Subcutaneous abdominal adipose tissue (tissue), 5 donors: ENCODE results near the gene CNDP1.

Experiments used
- H3K27ac ChIP-seq: one replicate; pipeline ENCODE4 v1.7.0; 2013; ENCODE audit warnings: low read depth, mild to moderate bottlenecking, inconsistent platforms, low read length, moderate library complexity
- H3K27me3 ChIP-seq, 5 donors: one replicate each; pipeline ENCODE4 v1.7.0; 2013; ENCODE audit warnings: low read length in 5 of 5, inconsistent platforms in 1 of 5; ENCODE audit not compliant: control insufficient read depth in 5 of 5, insufficient read depth in 4 of 5
- H3K36me3 ChIP-seq, 5 donors: one replicate each; pipeline ENCODE4 v1.7.0; 2013; ENCODE audit warnings: low read length in 5 of 5; ENCODE audit not compliant: control insufficient read depth in 5 of 5, insufficient read depth in 5 of 5
- H3K4me1 ChIP-seq, 5 donors: one replicate each; pipeline ENCODE4 v1.7.0; 2013; ENCODE audit warnings: low read length in 5 of 5, mild to moderate bottlenecking in 3 of 5, moderate library complexity in 1 of 5; ENCODE audit not compliant: control insufficient read depth in 5 of 5, insufficient read depth in 5 of 5
- H3K4me3 ChIP-seq, 5 donors: one replicate each; pipeline ENCODE4 v1.7.0; 2013; ENCODE audit warnings: low read length in 5 of 5, low read depth in 1 of 5
- H3K9ac ChIP-seq, 5 donors: one replicate each; pipeline ENCODE4 v1.7.0; 2013; ENCODE audit warnings: low read length in 5 of 5, mild to moderate bottlenecking in 4 of 5, moderate library complexity in 3 of 5
- H3K9me3 ChIP-seq, 5 donors: one replicate each; pipeline ENCODE4 v1.7.0; 2013; ENCODE audit warnings: low read length in 5 of 5; ENCODE audit not compliant: control insufficient read depth in 5 of 5
- donor health status: healthy.
- donor health status: healthy.
- donor health status: healthy.
- donor health status: healthy.
- donor health status: healthy.

Gene CNDP1

DNA sequence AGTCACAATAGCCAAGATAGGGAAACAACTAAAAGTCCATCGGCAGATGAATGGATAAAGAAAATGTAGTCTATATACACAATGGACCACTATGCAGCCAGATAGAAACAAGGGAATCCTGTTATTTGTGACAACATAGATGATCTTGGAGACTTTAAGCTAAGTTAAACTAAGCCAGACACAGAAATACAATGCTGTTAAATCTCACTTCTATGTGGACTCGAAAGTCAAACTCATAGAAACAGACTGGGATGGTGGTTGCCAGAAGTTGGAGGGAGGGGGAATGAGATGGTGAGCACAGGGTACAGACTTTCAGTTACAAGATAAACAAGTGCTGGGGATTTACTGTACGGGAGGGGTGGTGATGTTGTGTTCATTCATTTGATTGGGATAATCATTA, 5.4 kb upstream of the CNDP1 start:
- H3K27ac ChIP-seq, result no peak overlapping the region

DNA sequence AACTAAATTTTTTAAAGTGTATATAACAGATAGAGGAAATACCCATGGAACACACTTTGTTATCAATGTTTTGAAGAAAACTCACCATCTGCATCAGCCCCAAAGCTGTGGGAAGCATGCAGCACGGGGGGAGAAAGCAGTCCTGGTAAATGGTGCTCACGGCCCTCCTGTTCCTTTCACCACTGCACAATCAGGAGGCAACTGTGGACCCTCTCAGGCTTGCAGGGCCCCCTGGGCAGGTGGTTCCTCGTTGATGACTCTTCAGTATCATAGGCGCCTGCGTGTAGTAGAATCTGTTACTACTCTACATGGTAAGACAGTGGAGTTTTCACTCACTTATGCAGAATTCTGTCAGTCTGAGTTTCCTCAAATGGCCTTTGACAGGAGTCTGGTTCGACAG, 4.9 kb upstream of the CNDP1 start:
- no peaks in the 10 kb centered on the region for H3K9me3 ChIP-seq
- H3K9ac ChIP-seq, result no peak overlapping the region
- H3K36me3 ChIP-seq, result no peaks in the 10 kb centered on the region
- no peak overlapping the region for H3K4me3 ChIP-seq
- peaks cover 0 to 3% (median 0%) of the 10 kb centered on the region in 5 donors for H3K27me3 ChIP-seq
- H3K4me1 ChIP-seq, result no peaks in the 10 kb centered on the region
- no peak overlapping the region for H3K27ac ChIP-seq

More for the DNA sequence above, 5.4 kb upstream of the CNDP1 start:
- Histone ChIP-seq H3K36me3 (no peaks in the 10 kb centered on the region), H3K4me3 (no peak overlapping the region), H3K27me3 (peaks cover 0 to 3% (median 0%) of the 10 kb centered on the region in 5 donors), H3K9ac (no peak overlapping the region), H3K9me3 (no peaks in the 10 kb centered on the region), H3K4me1 (peaks cover 0 to 1% (median 0%) of the 10 kb centered on the region in 5 donors)

GRCh38 chr18:74529811-74530583, 4.3 kb upstream of the CNDP1 start:
- Histone ChIP-seq H3K27me3 (peaks cover 0 to 3% (median 0%) of the 10 kb centered on the region in 5 donors), H3K4me1 (no peaks in the 10 kb centered on the region), H3K9me3 (no peaks in the 10 kb centered on the region), H3K36me3 (no peaks in the 10 kb centered on the region), H3K4me3 (no peak overlapping the region), H3K27ac (no peak overlapping the region), H3K9ac (no peak overlapping the region)

DNA sequence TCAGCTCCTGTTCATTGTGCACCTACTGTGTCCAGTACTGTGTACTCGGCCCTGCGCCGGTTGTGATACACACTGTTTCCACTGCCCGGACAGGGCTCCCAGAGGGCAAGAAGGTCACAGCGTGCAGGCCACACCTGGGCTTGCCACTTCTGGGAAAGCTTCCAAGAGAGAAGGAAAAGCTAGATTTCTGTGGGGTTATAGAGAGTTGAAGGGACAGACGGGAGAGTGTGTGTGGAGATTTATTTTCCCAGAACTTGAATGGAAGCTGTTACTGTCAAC, 3.8 kb upstream of the CNDP1 start:
- H3K9me3 ChIP-seq, result no peaks in the 10 kb centered on the region
- no peak overlapping the region for H3K27ac ChIP-seq

DNA sequence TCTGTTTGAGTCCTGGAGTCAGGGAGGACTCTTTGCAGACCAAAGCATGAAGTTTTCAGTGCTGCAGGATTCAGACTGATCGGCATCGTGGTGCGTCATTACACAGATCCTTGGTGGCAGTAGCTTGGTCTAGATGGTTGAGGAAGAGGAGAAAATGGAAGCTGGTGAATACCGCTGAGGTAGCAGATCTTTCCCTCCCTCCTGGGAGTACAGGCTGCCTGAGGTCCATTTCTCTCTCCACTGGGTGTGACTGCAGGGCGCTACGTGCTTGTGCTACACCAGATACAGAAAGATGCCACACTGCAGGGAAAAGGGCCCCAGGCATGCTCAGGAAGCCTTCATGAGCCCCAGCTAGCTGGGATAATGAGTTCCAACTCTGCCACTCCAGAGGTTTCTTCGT, 3.3 kb upstream of the CNDP1 start:
- Histone ChIP-seq H3K27me3 (peaks cover 0 to 3% (median 0%) of the 10 kb centered on the region in 5 donors), H3K36me3 (no peaks in the 10 kb centered on the region), H3K9me3 (no peaks in the 10 kb centered on the region), H3K9ac (no peak overlapping the region), H3K4me1 (no peaks in the 10 kb centered on the region), H3K27ac (no peak overlapping the region), H3K4me3 (no peak overlapping the region)

More for the DNA sequence above, 3.8 kb upstream of the CNDP1 start:
- Histone ChIP-seq H3K36me3 (no peaks in the 10 kb centered on the region), H3K27me3 (peaks cover 0 to 3% (median 0%) of the 10 kb centered on the region in 5 donors), H3K9ac (no peak overlapping the region), H3K4me3 (no peak overlapping the region), H3K4me1 (no peaks in the 10 kb centered on the region)

DNA sequence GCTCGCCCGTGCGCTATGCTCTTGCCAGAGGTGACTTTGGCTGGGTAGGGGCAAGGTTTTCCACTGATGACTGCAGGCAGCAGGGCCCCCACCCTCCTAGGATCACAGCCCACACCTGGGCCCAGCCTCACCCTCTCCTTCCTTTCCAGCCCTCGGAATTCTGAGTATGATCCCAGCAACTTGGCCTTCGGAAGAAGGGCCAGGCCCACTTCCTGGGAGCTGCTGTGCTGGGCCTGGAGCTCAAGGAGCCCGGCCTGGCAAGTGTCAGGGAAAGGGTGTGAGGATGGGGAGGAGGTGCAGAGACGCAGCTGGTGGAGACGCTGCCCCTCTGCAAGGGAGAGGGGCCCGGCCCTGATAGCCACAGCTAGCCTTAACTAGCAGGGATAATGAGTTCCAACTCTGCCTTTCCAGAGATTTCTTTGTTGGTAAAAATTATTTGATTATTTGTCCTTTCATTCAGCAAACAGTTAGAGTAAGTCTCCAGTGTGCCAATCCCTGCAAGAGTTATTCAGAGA, 1.7 kb upstream of the CNDP1 start:
- H3K9ac ChIP-seq, result no peak overlapping the region
- no peaks in the 10 kb centered on the region for H3K36me3 ChIP-seq
- no peaks in the 10 kb centered on the region for H3K9me3 ChIP-seq
- no peak overlapping the region for H3K27ac ChIP-seq
- no peak overlapping the region for H3K4me3 ChIP-seq
- H3K27me3 ChIP-seq, result peaks cover 0 to 3% (median 0%) of the 10 kb centered on the region in 5 donors
- no peaks in the 10 kb centered on the region for H3K4me1 ChIP-seq

DNA sequence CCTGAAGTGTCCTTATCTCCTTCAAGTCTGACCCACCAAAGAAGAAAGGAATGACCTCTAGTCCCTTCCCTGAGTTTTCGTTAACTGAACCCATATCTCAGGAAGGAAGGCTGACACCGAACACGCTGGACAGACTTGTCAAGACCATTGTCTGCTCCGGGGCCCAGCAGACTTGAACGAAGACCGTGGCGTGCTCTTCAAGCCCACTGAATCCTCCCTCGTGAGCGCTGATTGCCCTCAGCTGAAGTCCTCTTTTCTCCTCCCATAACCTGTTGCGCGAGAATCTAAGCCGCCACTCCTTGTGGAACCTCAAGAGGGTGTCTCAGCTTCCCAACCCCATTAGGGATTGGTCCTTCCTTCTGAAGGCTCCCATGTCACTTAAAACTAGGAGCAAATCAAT, 634 bp upstream of the CNDP1 start:
- H3K27me3 ChIP-seq, result peaks cover 0 to 3% (median 0%) of the 10 kb centered on the region in 5 donors
- no peaks in the 10 kb centered on the region for H3K36me3 ChIP-seq
- H3K4me1 ChIP-seq, result no peaks in the 10 kb centered on the region
- H3K9ac ChIP-seq, result no peak overlapping the region
- no peaks in the 10 kb centered on the region for H3K9me3 ChIP-seq
- no peak overlapping the region for H3K27ac ChIP-seq
- H3K4me3 ChIP-seq, result no peak overlapping the region

- H3K27me3 ChIP-seq, result peaks cover 0 to 3% (median 0%) of the 10 kb centered on the region in 5 donors
- no peak overlapping the region for H3K4me3 ChIP-seq
- no peaks in the 10 kb centered on the region for H3K9me3 ChIP-seq
- no peak overlapping the region for H3K9ac ChIP-seq
- H3K4me1 ChIP-seq, result no peaks in the 10 kb centered on the region
- no peak overlapping the region for H3K27ac ChIP-seq
- H3K36me3 ChIP-seq, result no peaks in the 10 kb centered on the region
These were observed 815 bp downstream of the CNDP1 start for GRCh38 chr18:74534981-74535649.

DNA sequence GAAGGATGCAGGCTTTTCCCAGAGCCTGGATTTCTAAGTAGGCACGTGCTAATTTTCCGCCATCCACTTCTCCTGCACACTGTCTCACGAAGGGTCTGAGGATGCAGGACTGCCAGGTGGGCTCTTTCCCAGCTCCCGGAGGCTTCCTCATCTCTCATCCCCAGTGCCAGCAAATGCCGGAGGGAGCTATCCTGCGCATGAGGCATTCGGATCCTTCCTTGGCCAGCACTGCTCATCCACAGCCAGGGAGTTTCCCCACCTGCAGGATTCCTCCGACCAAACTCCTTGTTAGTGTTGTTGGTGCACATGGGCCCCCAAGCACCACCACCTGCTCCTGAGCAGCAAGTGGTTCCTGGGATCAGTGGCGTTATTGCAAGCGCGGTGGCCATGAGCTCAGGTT, 5.0 kb downstream of the CNDP1 start:
- H3K4me3 ChIP-seq, result no peak overlapping the region
- no peak overlapping the region for H3K27ac ChIP-seq
- no peaks in the 10 kb centered on the region for H3K36me3 ChIP-seq
- H3K4me1 ChIP-seq, result no peaks in the 10 kb centered on the region
- no peak overlapping the region for H3K9ac ChIP-seq
- no peaks in the 10 kb centered on the region for H3K9me3 ChIP-seq
- H3K27me3 ChIP-seq, result peaks cover 3 to 9% (median 5%) of the 10 kb centered on the region in 5 donors

DNA sequence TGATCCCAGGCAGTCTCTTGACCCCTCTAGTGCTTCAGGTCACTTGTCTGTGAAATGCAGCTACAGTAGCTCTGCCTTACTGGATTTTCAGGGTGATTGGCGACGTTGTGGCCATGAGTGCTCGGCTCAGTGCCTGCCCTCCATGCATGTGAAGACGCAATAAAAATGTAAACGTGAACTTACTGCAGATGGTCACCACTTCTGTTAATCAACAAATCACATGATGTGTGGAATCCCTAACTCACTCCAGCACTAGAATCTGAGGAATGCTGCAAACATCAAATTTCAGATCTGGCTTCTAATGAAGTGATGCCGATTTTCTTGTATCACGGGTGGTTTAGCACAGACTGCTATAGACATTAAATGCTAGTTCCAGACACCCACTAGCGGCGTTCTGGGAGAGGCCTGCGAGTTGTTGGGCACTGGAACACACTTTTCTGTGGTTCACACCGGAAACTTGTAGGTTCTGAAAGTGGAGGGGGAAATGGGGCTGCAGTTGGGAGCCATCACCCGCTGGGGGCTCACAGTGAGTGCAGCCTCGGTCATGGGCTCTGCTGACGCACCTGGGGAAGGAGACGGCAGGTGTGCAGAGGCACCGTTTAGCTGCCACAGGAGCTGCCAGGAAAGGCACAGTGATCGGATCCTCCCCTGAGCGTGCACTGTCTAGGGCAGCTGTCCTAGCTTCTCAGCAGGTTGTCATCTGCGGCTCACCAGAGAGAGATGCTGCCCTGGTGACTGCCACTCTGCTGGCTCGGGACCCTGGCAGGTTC, 6.5 kb downstream of the CNDP1 start:
- H3K4me3 ChIP-seq, result no peak overlapping the region
- H3K4me1 ChIP-seq, result peaks cover 0 to 8% (median 0%) of the 10 kb centered on the region in 5 donors
- H3K9ac ChIP-seq, result no peak overlapping the region
- no peaks in the 10 kb centered on the region for H3K9me3 ChIP-seq
- no peaks in the 10 kb centered on the region for H3K36me3 ChIP-seq
- H3K27me3 ChIP-seq, result peaks cover 3 to 13% (median 5%) of the 10 kb centered on the region in 5 donors
- H3K27ac ChIP-seq, result no peak overlapping the region
